OCI-LY7 (cell line): ENCODE data around the gene ADAM23.

Experiments used
- CTCF ChIP-seq: fragments of 200-600 bp; sonication (generic); conservative IDR thresholded peaks from 2 replicates; pipeline ENCODE4 v1.5.1; 2014; ENCODE audit warnings: mild to moderate bottlenecking, antibody characterized with exemption, low read length, moderate library complexity, mixed read lengths
- EZH2phosphoT487 ChIP-seq: fragments of 200-600 bp; sonication (generic); IDR thresholded peaks from 2 replicates; pipeline ENCODE4 v1.6.1; 2018; ENCODE audit warnings: low read depth, borderline replicate concordance, mild to moderate bottlenecking, mixed run types, antibody characterized with exemption, low read length, moderate library complexity, mixed read lengths

GRCh38 chr2:206408323-206409320, 34.7 kb upstream of the ADAM23 start:
- TF ChIP-seq CTCF (no peak), EZH2phosphoT487 (no peak)
